HepG2 (cell line): ENCODE results near the gene TBC1D4. TPM values are rescaled to one million over a fixed set of nuclear protein-coding genes. Genes with fewer than 3 reads are reported as not detected.

Experiments
- ARID3A ChIP-seq: IDR thresholded peaks from 2 replicates; pipeline ENCODE4 v1.6.1; 2012; ENCODE audit warnings: low read depth, low read length, improper control_type of control experiment
- DNMT3B ChIP-seq: conservative IDR thresholded peaks from 2 replicates; pipeline ENCODE4 v1.6.1; 2016; ENCODE audit warnings: missing biosample characterization, control low read depth
- ERF ChIP-seq: IDR thresholded peaks from 2 replicates; pipeline ENCODE4 v1.6.1; 2018; ENCODE audit warnings: missing biosample characterization, missing genetic modification reagents
- ETV5 ChIP-seq: IDR thresholded peaks from 2 replicates; pipeline ENCODE4 v1.6.1; 2018; ENCODE audit warnings: missing biosample characterization, missing genetic modification reagents, inconsistent platforms, borderline replicate concordance
- PBX3 ChIP-seq: sonication (generic); formaldehyde crosslinking; IDR thresholded peaks from 2 replicates; pipeline ENCODE4 v1.8.1; 2023; ENCODE audit warnings: missing genetic modification reagents, inconsistent platforms, borderline replicate concordance
- PRMT3 ChIP-seq: sonication (generic); formaldehyde crosslinking; IDR thresholded peaks from 2 replicates; pipeline ENCODE4 v1.8.1; 2022; ENCODE audit warnings: low read depth, mild to moderate bottlenecking, moderate library complexity, missing genetic modification reagents, borderline replicate concordance
- RNF2 ChIP-seq: fragments of 450-650 bp; conservative IDR thresholded peaks from 2 replicates; pipeline ENCODE4 v1.6.1; 2016; ENCODE audit warnings: low read depth
- SAFB2 ChIP-seq: sonication (generic); formaldehyde crosslinking; IDR thresholded peaks from 2 replicates; pipeline ENCODE4 v1.5.1; 2020; ENCODE audit warnings: missing genetic modification reagents, low read depth, mild to moderate bottlenecking, borderline replicate concordance
- SKIL ChIP-seq: sonication (generic); formaldehyde crosslinking; IDR thresholded peaks from 2 replicates; pipeline ENCODE4 v1.8.0; 2022; ENCODE audit warnings: missing genetic modification reagents, mild to moderate bottlenecking, moderate library complexity, borderline replicate concordance
- SP2 ChIP-seq: sonication (generic); formaldehyde crosslinking; IDR thresholded peaks from 2 replicates; pipeline ENCODE4 v1.5.1; 2020; ENCODE audit warnings: mild to moderate bottlenecking, missing genetic modification reagents
- TARDBP ChIP-seq: sonication (generic); formaldehyde crosslinking; IDR thresholded peaks from 2 replicates; pipeline ENCODE4 v1.8.0; 2022; ENCODE audit warnings: mild to moderate bottlenecking, missing genetic modification reagents
- ZBTB1 ChIP-seq: sonication (generic); formaldehyde crosslinking; IDR thresholded peaks from 2 replicates; pipeline ENCODE4 v1.4.0; 2020; ENCODE audit warnings: missing genetic modification reagents, borderline replicate concordance
- ZFP37 ChIP-seq: sonication (generic); formaldehyde crosslinking; IDR thresholded peaks from 2 replicates; pipeline ENCODE4 v1.4.0; 2020; ENCODE audit warnings: missing genetic modification reagents, borderline replicate concordance
- ZFX ChIP-seq: sonication (generic); formaldehyde crosslinking; IDR thresholded peaks from 2 replicates; pipeline ENCODE4 v1.4.0; 2020; ENCODE audit warnings: mild to moderate bottlenecking, low read depth, missing genetic modification reagents, moderate library complexity
- ZMYM2 ChIP-seq: sonication (generic); formaldehyde crosslinking; IDR thresholded peaks from 2 replicates; pipeline ENCODE4 v1.8.0; 2022; ENCODE audit warnings: mild to moderate bottlenecking, missing genetic modification reagents
- ZNF12 ChIP-seq: sonication (generic); formaldehyde crosslinking; IDR thresholded peaks from 2 replicates; pipeline ENCODE4 v1.5.0; 2020; ENCODE audit warnings: missing genetic modification reagents
- ZNF18 ChIP-seq: sonication (generic); formaldehyde crosslinking; IDR thresholded peaks from 2 replicates; pipeline ENCODE4 v1.8.0; 2022; ENCODE audit warnings: mild to moderate bottlenecking, missing genetic modification reagents; ENCODE audit not compliant: insufficient replicate concordance
- ZNF644 ChIP-seq: IDR thresholded peaks from 2 replicates; pipeline ENCODE4 v1.6.1; 2016; ENCODE audit warnings: low read depth
- ZNF704 ChIP-seq: sonication (generic); formaldehyde crosslinking; IDR thresholded peaks from 2 replicates; pipeline ENCODE4 v1.8.1; 2023; ENCODE audit warnings: mild to moderate bottlenecking, inconsistent platforms, moderate library complexity, missing genetic modification reagents, borderline replicate concordance
- ZNF740 ChIP-seq: sonication (generic); formaldehyde crosslinking; IDR thresholded peaks from 2 replicates; pipeline ENCODE4 v1.4.0; 2020; ENCODE audit warnings: missing genetic modification reagents
- ZNF773 ChIP-seq: sonication (generic); formaldehyde crosslinking; IDR thresholded peaks from 2 replicates; pipeline ENCODE4 v1.4.0; 2020; ENCODE audit warnings: missing genetic modification reagents, borderline replicate concordance
- polyA plus RNA-seq, 8 experiments: library from polyadenylated mRNA; depleted of rRNA in 3 of 8; stranded (reverse) in 7 of 8; unstranded in 1 of 8; fragments of >200 nt; fragmentation: Illumina TruSeq in 4 of 8; extraction: Trizol in 4 of 8; gene quantifications; 2 replicates each; pipeline versions ENCODE4 v1.2.1 to v1.2.3, GENCODE V29; 2011 to 2016; ENCODE audit warnings: low read depth in 4 of 8, missing spikeins in 1 of 8, mixed read lengths in 1 of 8; ENCODE audit not compliant: insufficient read depth in 1 of 8
- total RNA-seq, 5 experiments: library from RNA; depleted of rRNA; stranded (reverse); fragments of >200 nt; fragmentation: Illumina TruSeq; extraction: Trizol; gene quantifications; 2 replicates each; pipeline ENCODE4 v1.2.3, GENCODE V29; 2016; ENCODE audit warnings: low read depth in 1 of 5

Gene TBC1D4
- total and polyA plus RNA-seq, 2 of the 13 experiments (the other 11 are each of a cell fraction or from before 2014, with no cell fraction given) = 35.9 to 64.4 TPM

GRCh38 chr13:75458696-75459422 lies 23.1 kb downstream of the TBC1D4 start (continued):
- TF ChIP-seq PRMT3 (CRISPR knock-in tag) (peak; percentile 65; the same call in 1 of the 2 replicates), TARDBP (CRISPR knock-in tag) (peak; percentile 87), RNF2 (no peak), ARID3A (peak; percentile 85), ZNF12 (CRISPR knock-in tag) (no peak; the same call in 1 of the 2 replicates), SAFB2 (no peak), ETV5 (peak; percentile 98), ZFP37 (no peak), PBX3 (no peak), ZNF704 (CRISPR knock-in tag) (no peak), ZFX (CRISPR knock-in tag) (peak; percentile 61), SKIL (CRISPR knock-in tag) (peak; percentile 77), SP2 (CRISPR knock-in tag) (no peak), ZNF740 (CRISPR knock-in tag) (no peak), ERF (CRISPR knock-in tag) (peak; percentile 77), ZBTB1 (CRISPR knock-in tag) (no peak), ZNF18 (CRISPR knock-in tag) (peak; percentile 53), ZNF773 (CRISPR knock-in tag) (no peak), ZNF644 (CRISPR knock-in tag) (peak; percentile 81; the same call in 1 of the 2 replicates), DNMT3B (0 out of 2 replicates have a peak, but pooled peaks have one; percentile 37), ZMYM2 (CRISPR knock-in tag) (peak; percentile 63; the same call in 1 of the 2 replicates)
